Right lobe of liver (tissue), 4 donors: Measurements from ENCODE around the gene ANKRD18A.

Experiments used
- POLR2A ChIP-seq: fragments of 450-650 bp; IDR thresholded peaks from one replicate; pipeline ENCODE4 v1.6.1; 2017; ENCODE audit warnings: antibody characterized with exemption, mild to moderate bottlenecking
- TF ChIP-seq, protein P1 (sequence below), 4 donors: fragments of 200-600 bp in 3 of 4; fragments of 450-650 bp in 1 of 4; IDR thresholded peaks; one replicate each; pipeline versions ENCODE4 v1.5.1 to v1.8.0; 2016 to 2022; ENCODE audit warnings: antibody characterized with exemption in 4 of 4, mild to moderate bottlenecking in 2 of 4
- donor health status: DM: no; HTN: no; CAD: no.
- donor health status: DM: no; HTN: no; CAD: no.
- donor health status: DM: no; HTN: yes; CAD: no.

DNA sequence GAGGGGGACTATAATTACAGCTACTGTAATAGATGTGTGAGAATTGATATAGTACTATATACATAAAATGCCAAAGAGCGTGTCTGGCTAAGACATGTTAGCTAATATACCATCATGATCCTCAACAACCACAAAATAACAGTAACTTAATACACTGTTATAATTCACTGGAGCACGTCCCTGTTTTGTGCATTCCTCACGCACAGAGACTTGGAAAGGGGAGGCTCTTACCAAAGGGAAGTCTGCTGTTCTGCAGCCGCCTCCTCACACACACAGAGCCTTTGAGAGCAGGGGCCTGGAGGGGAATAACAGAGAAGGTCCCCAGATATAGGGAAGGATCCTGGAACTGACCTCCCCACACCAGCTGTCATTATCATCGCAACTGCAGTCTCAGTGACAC is 97.3 kb downstream of the ANKRD18A start:
- TF ChIP-seq, protein P1, sequence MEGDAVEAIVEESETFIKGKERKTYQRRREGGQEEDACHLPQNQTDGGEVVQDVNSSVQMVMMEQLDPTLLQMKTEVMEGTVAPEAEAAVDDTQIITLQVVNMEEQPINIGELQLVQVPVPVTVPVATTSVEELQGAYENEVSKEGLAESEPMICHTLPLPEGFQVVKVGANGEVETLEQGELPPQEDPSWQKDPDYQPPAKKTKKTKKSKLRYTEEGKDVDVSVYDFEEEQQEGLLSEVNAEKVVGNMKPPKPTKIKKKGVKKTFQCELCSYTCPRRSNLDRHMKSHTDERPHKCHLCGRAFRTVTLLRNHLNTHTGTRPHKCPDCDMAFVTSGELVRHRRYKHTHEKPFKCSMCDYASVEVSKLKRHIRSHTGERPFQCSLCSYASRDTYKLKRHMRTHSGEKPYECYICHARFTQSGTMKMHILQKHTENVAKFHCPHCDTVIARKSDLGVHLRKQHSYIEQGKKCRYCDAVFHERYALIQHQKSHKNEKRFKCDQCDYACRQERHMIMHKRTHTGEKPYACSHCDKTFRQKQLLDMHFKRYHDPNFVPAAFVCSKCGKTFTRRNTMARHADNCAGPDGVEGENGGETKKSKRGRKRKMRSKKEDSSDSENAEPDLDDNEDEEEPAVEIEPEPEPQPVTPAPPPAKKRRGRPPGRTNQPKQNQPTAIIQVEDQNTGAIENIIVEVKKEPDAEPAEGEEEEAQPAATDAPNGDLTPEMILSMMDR (IDR thresholded peaks at IDR 0.05), result no peak
- no peak for TF ChIP-seq POLR2A
